OCI-LY1 (cell line): ENCODE results near the gene SAMMSON.

ENCODE experiments used
- H2AFZ ChIP-seq: fragments of 200-600 bp; sonication (generic), shearing (Covaris generic); 2 replicates; pipeline ENCODE4 v1.6.0; 2014; ENCODE audit warnings: antibody characterized with exemption, mild to moderate bottlenecking, low read length
- H3F3A ChIP-seq: fragments of 200-600 bp; sonication (generic), shearing (Covaris generic); 2 replicates; pipeline ENCODE4 v1.6.0; 2014; ENCODE audit warnings: mild to moderate bottlenecking, antibody characterized with exemption, low read length, moderate library complexity; ENCODE audit not compliant: insufficient read depth
- H3K27ac ChIP-seq: fragments of 200-600 bp; sonication (generic); 2 replicates; pipeline ENCODE4 v1.5.1; 2014; ENCODE audit warnings: low read length, mixed run types, mild to moderate bottlenecking, low read depth; ENCODE audit not compliant: poor library complexity, severe bottlenecking
- H3K27me3 ChIP-seq: fragments of 200-600 bp; sonication (generic); 2 replicates; pipeline ENCODE4 v1.6.0; 2014; ENCODE audit warnings: antibody characterized with exemption, mild to moderate bottlenecking, low read length, moderate library complexity; ENCODE audit not compliant: insufficient read depth
- H3K36me3 ChIP-seq: fragments of 200-600 bp; sonication (generic); 2 replicates; pipeline ENCODE4 v1.6.1; 2014; ENCODE audit warnings: mild to moderate bottlenecking, antibody characterized with exemption, low read length, moderate library complexity, mixed read lengths; ENCODE audit not compliant: insufficient read depth
- H3K4me1 ChIP-seq: fragments of 200-600 bp; sonication (generic); 2 replicates; pipeline ENCODE4 v1.5.1; 2014; ENCODE audit warnings: mild to moderate bottlenecking, low read length, moderate library complexity; ENCODE audit not compliant: insufficient read depth, severe bottlenecking
- H3K4me2 ChIP-seq: fragments of 200-600 bp; sonication (generic), shearing (Covaris generic); 2 replicates; pipeline ENCODE4 v1.6.1; 2014; ENCODE audit warnings: low read length
- H3K4me3 ChIP-seq: fragments of 200-600 bp; sonication (generic); 2 replicates; pipeline ENCODE4 v1.5.1; 2014; ENCODE audit warnings: low read length, low read depth, mild to moderate bottlenecking, mixed read lengths; ENCODE audit not compliant: poor library complexity, severe bottlenecking
- H3K79me2 ChIP-seq: fragments of 200-600 bp; shearing (Covaris generic); 2 replicates; pipeline ENCODE4 v1.6.1; 2016; ENCODE audit warnings: mixed run types, low read length, mixed read lengths; ENCODE audit not compliant: insufficient read depth
- H3K9ac ChIP-seq: fragments of 200-600 bp; sonication (generic), shearing (Covaris generic); 2 replicates; pipeline ENCODE4 v1.6.1; 2014; ENCODE audit warnings: mild to moderate bottlenecking, low read length, mixed read lengths
- H3K9me2 ChIP-seq: fragments of 200-600 bp; sonication (generic), shearing (Covaris generic); 2 replicates; pipeline ENCODE4 v1.6.1; 2014; ENCODE audit warnings: low read depth, mild to moderate bottlenecking, low read length, mixed read lengths
- H3K9me3 ChIP-seq: fragments of 200-600 bp; shearing (Covaris generic); 2 replicates; pipeline ENCODE4 v1.6.1; 2014; ENCODE audit warnings: low read length, mixed read lengths
- H4K20me1 ChIP-seq: fragments of 200-600 bp; sonication (generic), shearing (Covaris generic); 2 replicates; pipeline ENCODE4 v1.6.0; 2016; ENCODE audit warnings: mild to moderate bottlenecking, low read length; ENCODE audit not compliant: insufficient read depth
- EZH2 ChIP-seq: fragments of 200-600 bp; sonication (generic), shearing (Covaris generic); IDR thresholded peaks from 2 replicates; pipeline ENCODE4 v1.8.0; 2017; ENCODE audit warnings: borderline replicate concordance, mixed run types, mild to moderate bottlenecking, antibody characterized with exemption, low read length, moderate library complexity, mixed read lengths
- TF ChIP-seq, protein P1 (sequence below): fragments of 200-600 bp; sonication (generic), shearing (Covaris generic); IDR thresholded peaks from 2 replicates; pipeline ENCODE4 v1.5.1; 2017; ENCODE audit warnings: mild to moderate bottlenecking, antibody characterized with exemption, low read length, moderate library complexity, mixed read lengths

The SAMMSON gene

GRCh38 chr3:70112751-70113150, 113.2 kb downstream of the SAMMSON start:
- Histone ChIP-seq H2AFZ (no peak overlapping the region), H3K79me2 (no peaks in the 10 kb centered on the region), H3F3A (no peaks in the 10 kb centered on the region), H3K9ac (no peak overlapping the region), H3K27me3 (no peaks in the 10 kb centered on the region), H3K9me2 (no peaks in the 10 kb centered on the region), H3K9me3 (no peaks in the 10 kb centered on the region), H3K36me3 (no peaks in the 10 kb centered on the region), H3K4me3 (no peak overlapping the region), H3K4me2 (no peak overlapping the region), H4K20me1 (no peaks in the 10 kb centered on the region), H3K4me1 (no peaks in the 10 kb centered on the region), H3K27ac (no peak overlapping the region)
- no peak for TF ChIP-seq EZH2
- TF ChIP-seq, protein P1, sequence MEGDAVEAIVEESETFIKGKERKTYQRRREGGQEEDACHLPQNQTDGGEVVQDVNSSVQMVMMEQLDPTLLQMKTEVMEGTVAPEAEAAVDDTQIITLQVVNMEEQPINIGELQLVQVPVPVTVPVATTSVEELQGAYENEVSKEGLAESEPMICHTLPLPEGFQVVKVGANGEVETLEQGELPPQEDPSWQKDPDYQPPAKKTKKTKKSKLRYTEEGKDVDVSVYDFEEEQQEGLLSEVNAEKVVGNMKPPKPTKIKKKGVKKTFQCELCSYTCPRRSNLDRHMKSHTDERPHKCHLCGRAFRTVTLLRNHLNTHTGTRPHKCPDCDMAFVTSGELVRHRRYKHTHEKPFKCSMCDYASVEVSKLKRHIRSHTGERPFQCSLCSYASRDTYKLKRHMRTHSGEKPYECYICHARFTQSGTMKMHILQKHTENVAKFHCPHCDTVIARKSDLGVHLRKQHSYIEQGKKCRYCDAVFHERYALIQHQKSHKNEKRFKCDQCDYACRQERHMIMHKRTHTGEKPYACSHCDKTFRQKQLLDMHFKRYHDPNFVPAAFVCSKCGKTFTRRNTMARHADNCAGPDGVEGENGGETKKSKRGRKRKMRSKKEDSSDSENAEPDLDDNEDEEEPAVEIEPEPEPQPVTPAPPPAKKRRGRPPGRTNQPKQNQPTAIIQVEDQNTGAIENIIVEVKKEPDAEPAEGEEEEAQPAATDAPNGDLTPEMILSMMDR, result no peak

- no peak overlapping the region for H3K4me2 ChIP-seq
These were observed 114.9 kb downstream of the SAMMSON start for GRCh38 chr3:70114431-70114830.

GRCh38 chr3:70119879-70120278, 120.3 kb downstream of the SAMMSON start:
- Histone ChIP-seq H3K4me3 (no peak overlapping the region), H3K4me2 (peak overlapping the region; percentile 48), H2AFZ (peak overlapping the region; percentile 20; the same call in 1 of the 2 replicates), H3F3A (no peaks in the 10 kb centered on the region), H3K9me3 (no peaks in the 10 kb centered on the region), H3K27me3 (no peaks in the 10 kb centered on the region), H3K9ac (no peak overlapping the region), H3K36me3 (no peaks in the 10 kb centered on the region), H3K79me2 (no peaks in the 10 kb centered on the region), H3K9me2 (no peaks in the 10 kb centered on the region), H3K4me1 (no peaks in the 10 kb centered on the region), H4K20me1 (no peaks in the 10 kb centered on the region), H3K27ac (no peak overlapping the region)
- TF ChIP-seq, protein P1, result no peak
- TF ChIP-seq EZH2, result no peak

More at GRCh38 chr3:70114431-70114830, 114.9 kb downstream of the SAMMSON start:
- H3K27ac ChIP-seq, result no peak overlapping the region
- no peaks in the 10 kb centered on the region for H3K27me3 ChIP-seq
- H3K9me2 ChIP-seq, result no peaks in the 10 kb centered on the region
- H3K79me2 ChIP-seq, result no peaks in the 10 kb centered on the region
- H3K4me3 ChIP-seq, result no peak overlapping the region
- H3K9me3 ChIP-seq, result no peaks in the 10 kb centered on the region
- H4K20me1 ChIP-seq, result no peaks in the 10 kb centered on the region
- TF ChIP-seq, protein P1, result no peak
- TF ChIP-seq EZH2, result no peak
- H2AFZ ChIP-seq, result no peak overlapping the region
- H3K9ac ChIP-seq, result no peak overlapping the region
- no peaks in the 10 kb centered on the region for H3F3A ChIP-seq
- no peaks in the 10 kb centered on the region for H3K36me3 ChIP-seq
- no peaks in the 10 kb centered on the region for H3K4me1 ChIP-seq
